ENCODE results near the gene IFNGR1.

DNA sequence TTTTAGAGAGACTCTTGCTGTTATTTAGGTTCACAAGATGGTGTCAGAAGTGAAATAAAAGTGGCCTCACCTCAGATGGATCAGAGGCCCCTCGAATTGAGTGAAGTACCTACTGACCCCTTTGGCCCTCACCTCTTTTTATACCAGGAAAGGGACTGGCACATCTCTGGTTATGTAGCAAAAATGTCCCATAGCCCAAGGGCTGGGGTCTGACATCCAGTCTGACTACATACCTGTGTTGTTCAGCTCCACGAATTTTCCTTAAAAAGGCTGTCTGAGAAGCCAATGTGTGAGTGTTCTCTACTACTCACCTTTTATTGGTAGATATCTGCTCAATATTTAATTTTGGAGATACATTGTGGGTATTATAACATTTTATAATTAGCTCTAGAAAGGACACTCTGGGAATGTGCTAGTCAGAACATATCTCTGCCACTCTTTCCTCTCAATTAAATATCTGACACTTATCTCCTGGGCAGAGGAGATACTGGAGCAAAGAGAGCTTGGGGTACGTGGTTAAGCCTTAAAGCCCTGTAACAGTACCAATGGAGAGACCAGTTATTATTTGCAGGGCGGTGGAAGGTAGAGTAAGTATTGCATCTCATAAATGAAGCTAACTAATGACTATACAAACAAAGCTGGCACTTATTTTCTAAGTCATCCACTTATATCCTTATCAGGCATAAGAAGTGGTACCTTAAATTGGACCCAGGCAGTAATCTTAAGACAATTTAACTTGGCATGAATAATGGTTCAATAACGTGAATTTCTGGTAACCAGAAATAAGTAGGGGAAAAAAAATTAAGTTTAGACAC is 25.7 kb downstream of the IFNGR1 start:
- TF ChIP-seq, protein P1, sequence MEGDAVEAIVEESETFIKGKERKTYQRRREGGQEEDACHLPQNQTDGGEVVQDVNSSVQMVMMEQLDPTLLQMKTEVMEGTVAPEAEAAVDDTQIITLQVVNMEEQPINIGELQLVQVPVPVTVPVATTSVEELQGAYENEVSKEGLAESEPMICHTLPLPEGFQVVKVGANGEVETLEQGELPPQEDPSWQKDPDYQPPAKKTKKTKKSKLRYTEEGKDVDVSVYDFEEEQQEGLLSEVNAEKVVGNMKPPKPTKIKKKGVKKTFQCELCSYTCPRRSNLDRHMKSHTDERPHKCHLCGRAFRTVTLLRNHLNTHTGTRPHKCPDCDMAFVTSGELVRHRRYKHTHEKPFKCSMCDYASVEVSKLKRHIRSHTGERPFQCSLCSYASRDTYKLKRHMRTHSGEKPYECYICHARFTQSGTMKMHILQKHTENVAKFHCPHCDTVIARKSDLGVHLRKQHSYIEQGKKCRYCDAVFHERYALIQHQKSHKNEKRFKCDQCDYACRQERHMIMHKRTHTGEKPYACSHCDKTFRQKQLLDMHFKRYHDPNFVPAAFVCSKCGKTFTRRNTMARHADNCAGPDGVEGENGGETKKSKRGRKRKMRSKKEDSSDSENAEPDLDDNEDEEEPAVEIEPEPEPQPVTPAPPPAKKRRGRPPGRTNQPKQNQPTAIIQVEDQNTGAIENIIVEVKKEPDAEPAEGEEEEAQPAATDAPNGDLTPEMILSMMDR (conservative IDR thresholded peaks at IDR 0.05), result no peak
- no peak for TF ChIP-seq EZH2 (IDR thresholded peaks at IDR 0.05; ENCODE audit: low read depth)

Data from PC-9 (cell line).